HCT116 (cell line): ENCODE measurements around the gene SDK1. TPM values are rescaled to one million over a fixed set of nuclear protein-coding genes. Genes with fewer than 3 reads are reported as not detected.
"Not testable (repeated sequence)": the region's sequence is repeated elsewhere in the genome, so short reads cannot be mapped to it uniquely, and the experiment has no call there.

Experiments
- ATAC-seq: fragments of 200-7000 bp; cut with Tn5 transposase; 2 replicates; pipeline ENCODE4 v1.9.1; 2020; ENCODE audit warnings: mild to moderate bottlenecking, moderate library complexity
- BruUV-seq: library from RNA; stranded (reverse); fragments of 400-500 nt; replicated peaks from 2 replicates; lab custom pipeline; 2021; lab: Mats Ljungman, UMichigan
- CTCF ChIA-PET: fragments of 300-600 bp; sonication (Branson Sonifier 250); formaldehyde crosslinking; loops from one replicate; lab custom pipeline; 2021; ENCODE audit warnings: antibody characterized with exemption; lab: Charles Lee
- POLR2A ChIA-PET: fragments of 300-600, 350-600 bp; sonication (Branson Sonifier 250); formaldehyde crosslinking; loops from one replicate; lab custom pipeline; 2021; ENCODE audit warnings: antibody characterized with exemption; lab: Charles Lee
- RAD21 ChIA-PET, 2 experiments: fragments of 300-600 bp; sonication (Branson Sonifier 250); formaldehyde crosslinking; loops; one replicate each; lab custom pipeline; 2023; ENCODE audit warnings: low total read pairs in 2 of 2; ENCODE audit not compliant: uncharacterized antibody in 2 of 2, unreplicated experiment in 2 of 2, low non-redundant PET in 1 of 2; lab: Charles Lee
- DNase-seq: peaks from one replicate; pipeline ENCODE4 v3.0.0-alpha.2; 2010; ENCODE audit warnings: low read depth, low spot score
- H2AFZ ChIP-seq: fragments of 200-600 bp; shearing (Covaris generic), sonication (generic); 2 replicates; pipeline ENCODE4 v1.6.1; 2017; ENCODE audit warnings: low read depth, mixed run types, mixed read lengths, antibody characterized with exemption, low read length; ENCODE audit not compliant: poor library complexity, severe bottlenecking
- H3K27ac ChIP-seq: 2 replicates; pipeline ENCODE4 v1.5.1; 2012; ENCODE audit warnings: low read depth, low read length
- H3K27me3 ChIP-seq: fragments of 200-600 bp; sonication (generic); 2 replicates; pipeline ENCODE4 v1.6.1; 2016; ENCODE audit warnings: mixed run types, low read length, mixed read lengths; ENCODE audit not compliant: insufficient read depth
- H3K36me3 ChIP-seq, 2 experiments: fragments of 200-500 bp in 1 of 2; fragments of 200-600 bp in 1 of 2; sonication (Bioruptor generic) in 1 of 2; sonication (generic) in 1 of 2; 2 replicates each; pipeline versions ENCODE4 v1.5.1 to v1.6.1; 2014 to 2016; ENCODE audit warnings: low read length in 2 of 2, inconsistent platforms in 1 of 2, mixed read lengths in 1 of 2, mixed run types in 1 of 2; ENCODE audit not compliant: insufficient read depth in 2 of 2, control insufficient read depth in 1 of 2
- H3K4me1 ChIP-seq, 2 experiments: fragments of 200-600 bp in 1 of 2; sonication (generic) in 1 of 2; 2 replicates each; pipeline versions ENCODE4 v1.5.1 to v1.6.1; 2012 to 2017; ENCODE audit warnings: low read length in 2 of 2, inconsistent platforms in 1 of 2, mild to moderate bottlenecking in 1 of 2, mixed read lengths in 1 of 2, mixed run types in 1 of 2, moderate library complexity in 1 of 2; ENCODE audit not compliant: insufficient read depth in 2 of 2, control insufficient read depth in 1 of 2
- H3K4me2 ChIP-seq: fragments of 200-600 bp; sonication (generic); 2 replicates; pipeline ENCODE4 v1.6.1; 2017; ENCODE audit warnings: mixed run types, low read length, mixed read lengths
- H3K4me3 ChIP-seq, 2 experiments: fragments of 200-600 bp in 1 of 2; sonication (generic) in 1 of 2; replicated peaks in 1 of 2; 2 replicates each; pipeline ENCODE4 v1.5.1; 2011 to 2016; ENCODE audit warnings: low read length in 2 of 2, control low read depth in 1 of 2, low read depth in 1 of 2, mild to moderate bottlenecking in 1 of 2, mixed read lengths in 1 of 2, mixed run types in 1 of 2
- H3K79me2 ChIP-seq: fragments of 200-600 bp; sonication (generic); 2 replicates; pipeline ENCODE4 v1.6.1; 2017; ENCODE audit warnings: mild to moderate bottlenecking, mixed run types, low read length, moderate library complexity, mixed read lengths; ENCODE audit not compliant: insufficient read depth
- H3K9ac ChIP-seq: fragments of 200-600 bp; sonication (generic); 2 replicates; pipeline ENCODE4 v1.6.1; 2016; ENCODE audit warnings: low read length, mixed read lengths
- H3K9me2 ChIP-seq: fragments of 200-600 bp; sonication (generic), shearing (Covaris generic); 2 replicates; pipeline ENCODE4 v1.6.1; 2017; ENCODE audit warnings: mixed run types, mild to moderate bottlenecking, moderate library complexity; ENCODE audit not compliant: insufficient read depth
- H3K9me3 ChIP-seq, 2 experiments: fragments of 200-500 bp in 1 of 2; fragments of 200-600 bp in 1 of 2; sonication (Bioruptor generic) in 1 of 2; sonication (generic) in 1 of 2; 2 replicates each; pipeline ENCODE4 v1.6.1; 2014 to 2017; ENCODE audit warnings: low read length in 2 of 2, mixed read lengths in 2 of 2, inconsistent platforms in 1 of 2, low read depth in 1 of 2, mild to moderate bottlenecking in 1 of 2, mixed run types in 1 of 2, moderate library complexity in 1 of 2; ENCODE audit not compliant: control insufficient read depth in 1 of 2, insufficient read depth in 1 of 2
- H4K20me1 ChIP-seq: fragments of 200-600 bp; sonication (generic), shearing (Covaris generic); 2 replicates; pipeline ENCODE4 v1.6.1; 2017; ENCODE audit warnings: mixed run types, mild to moderate bottlenecking, moderate library complexity; ENCODE audit not compliant: insufficient read depth
- CBX3 ChIP-seq: IDR thresholded peaks from 2 replicates; pipeline ENCODE4 v1.6.1; 2012; ENCODE audit warnings: low read depth
- CEBPB ChIP-seq: IDR thresholded peaks from 2 replicates; pipeline ENCODE4 v1.6.1; 2012; ENCODE audit warnings: low read depth
- CTCF ChIP-seq, 3 experiments: fragments of 200-600 bp in 1 of 3; sonication (generic) in 1 of 3; IDR thresholded peaks in 2 of 3; conservative IDR thresholded peaks in 1 of 3; 2 replicates each; pipeline ENCODE4 v1.5.1; 2012 to 2017; ENCODE audit warnings: low read depth in 2 of 3, low read length in 2 of 3, antibody characterized with exemption in 1 of 3, borderline replicate concordance in 1 of 3, control low read depth in 1 of 3, mild to moderate bottlenecking in 1 of 3, mixed read lengths in 1 of 3, mixed run types in 1 of 3, moderate library complexity in 1 of 3; ENCODE audit not compliant: insufficient read depth in 1 of 3
- EGR1 ChIP-seq: IDR thresholded peaks from 2 replicates; pipeline ENCODE4 v1.6.1; 2012; ENCODE audit warnings: low read depth
- ELF1 ChIP-seq: IDR thresholded peaks from 2 replicates; pipeline ENCODE4 v1.6.1; 2012; ENCODE audit warnings: low read depth, borderline replicate concordance
- EZH2 ChIP-seq: fragments of 200-600 bp; sonication (generic); IDR thresholded peaks from 2 replicates; pipeline ENCODE4 v1.6.1; 2017; ENCODE audit warnings: antibody characterized with exemption, mixed run types
- EZH2phosphoT487 ChIP-seq: fragments of 200-600 bp; IDR thresholded peaks from 2 replicates; pipeline ENCODE4 v1.6.1; 2018; ENCODE audit warnings: antibody characterized with exemption, borderline replicate concordance
- JUND ChIP-seq: IDR thresholded peaks from 2 replicates; pipeline ENCODE4 v1.6.1; 2012
- POLR2A ChIP-seq: IDR thresholded peaks from 2 replicates; pipeline ENCODE4 v1.7.0; 2011; ENCODE audit warnings: borderline replicate concordance; ENCODE audit not compliant: insufficient read depth, insufficient read length; ENCODE audit errors: extremely low read depth
- POLR2AphosphoS5 ChIP-seq: IDR thresholded peaks from 2 replicates; pipeline ENCODE4 v1.6.1; 2011; ENCODE audit warnings: mild to moderate bottlenecking, low read depth, low read length, moderate library complexity
- RAD21 ChIP-seq: IDR thresholded peaks from 2 replicates; pipeline ENCODE4 v1.6.1; 2012; ENCODE audit warnings: low read depth, mild to moderate bottlenecking
- SIN3A ChIP-seq: IDR thresholded peaks from 2 replicates; pipeline ENCODE4 v1.6.1; 2012; ENCODE audit warnings: low read depth
- SP1 ChIP-seq: IDR thresholded peaks from 2 replicates; pipeline ENCODE4 v1.6.1; 2012; ENCODE audit warnings: low read depth
- SRF ChIP-seq: IDR thresholded peaks from 2 replicates; pipeline ENCODE4 v1.6.1; 2012; ENCODE audit warnings: low read depth
- ZFX ChIP-seq: fragments of 450-650 bp; IDR thresholded peaks from 2 replicates; pipeline ENCODE4 v1.6.1; 2017
- ZNF274 ChIP-seq: fragments of 200-500 bp; sonication (Bioruptor generic); IDR thresholded peaks from 2 replicates; pipeline ENCODE4 v1.6.1; 2014; ENCODE audit warnings: mild to moderate bottlenecking, low read depth, low read length, inconsistent platforms
- intact Hi-C: fragments of 100-400 bp; cut with micrococcal nuclease; formaldehyde crosslinking; loops from 2 replicates; pipeline ENCODE4 v1.10.0; 2022
- total RNA-seq: library from RNA; stranded (reverse); gene quantifications from one replicate; pipeline ENCODE4 v1.2.1, GENCODE V29; 2021; ENCODE audit not compliant: unreplicated experiment
- TF ChIP-seq, protein P1 (sequence below): IDR thresholded peaks from 2 replicates; pipeline ENCODE4 v1.6.1; 2011; ENCODE audit warnings: mild to moderate bottlenecking, low read length, moderate library complexity; ENCODE audit not compliant: insufficient replicate concordance; ENCODE audit errors: extremely low read depth

The SDK1 gene
- total RNA-seq, 1 experiment from 2014 or later, result 0.05 TPM

DNA sequence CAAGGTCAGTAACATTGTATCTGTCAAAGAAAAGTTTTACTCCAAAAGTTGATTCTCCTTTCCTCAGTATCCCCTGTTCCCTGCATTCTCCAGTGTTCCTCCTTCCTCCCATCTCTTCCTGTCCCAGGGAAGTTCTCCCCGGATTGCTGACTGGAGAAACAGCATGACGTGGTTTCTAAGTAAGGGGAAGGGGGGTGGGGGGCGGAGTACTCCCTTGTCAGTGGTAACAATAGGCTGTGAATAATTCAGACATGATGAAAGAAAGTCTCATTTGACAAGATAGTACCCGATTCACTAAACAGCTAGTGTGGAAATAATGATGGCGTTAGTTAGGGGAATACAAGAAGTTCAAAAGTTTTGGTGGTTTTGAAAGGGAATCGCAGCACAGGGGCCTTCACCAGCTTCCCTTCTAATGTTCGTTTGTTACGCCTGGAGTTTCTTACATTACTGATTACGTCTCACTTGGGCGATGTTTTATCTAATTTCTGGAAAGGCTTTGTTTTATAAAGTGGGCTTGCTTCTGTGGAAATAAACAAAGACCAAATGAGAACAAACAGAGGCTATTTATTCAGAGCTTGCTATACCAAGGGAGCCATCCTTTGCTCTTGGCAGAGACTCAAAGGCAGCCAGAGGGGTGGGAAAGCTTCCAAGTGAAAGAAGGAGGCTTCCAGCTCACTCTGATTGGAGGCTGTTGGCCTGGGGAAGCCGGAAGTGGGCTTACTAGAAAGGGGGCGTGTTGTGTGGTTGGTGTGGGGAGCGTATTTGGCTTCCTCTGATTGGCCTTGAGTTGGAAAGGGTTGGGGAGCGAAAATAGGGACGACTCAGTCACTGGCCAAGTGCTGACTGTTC lies 453.7 kb downstream of the SDK1 start:
- TF ChIP-seq ELF1 (no peak), ZNF274 (no peak), SP1 (no peak), RAD21 (no peak), EZH2 (no peak), EZH2phosphoT487 (no peak), EGR1 (no peak), CEBPB (no peak), JUND (no peak), POLR2A (no peak), ZFX (no peak), SRF (no peak), SIN3A (no peak), CBX3 (no peak), POLR2AphosphoS5 (no peak), CTCF (IDR thresholded peaks at IDR 0.05 in 2 of 3, conservative IDR thresholded peaks at IDR 0.05 in 1 of 3; ENCODE audit: borderline replicate concordance in 1 of 3, insufficient read depth in 1 of 3, low read depth in 2 of 3, low read length in 2 of 3) (no peak)
- TF ChIP-seq, protein P1, sequence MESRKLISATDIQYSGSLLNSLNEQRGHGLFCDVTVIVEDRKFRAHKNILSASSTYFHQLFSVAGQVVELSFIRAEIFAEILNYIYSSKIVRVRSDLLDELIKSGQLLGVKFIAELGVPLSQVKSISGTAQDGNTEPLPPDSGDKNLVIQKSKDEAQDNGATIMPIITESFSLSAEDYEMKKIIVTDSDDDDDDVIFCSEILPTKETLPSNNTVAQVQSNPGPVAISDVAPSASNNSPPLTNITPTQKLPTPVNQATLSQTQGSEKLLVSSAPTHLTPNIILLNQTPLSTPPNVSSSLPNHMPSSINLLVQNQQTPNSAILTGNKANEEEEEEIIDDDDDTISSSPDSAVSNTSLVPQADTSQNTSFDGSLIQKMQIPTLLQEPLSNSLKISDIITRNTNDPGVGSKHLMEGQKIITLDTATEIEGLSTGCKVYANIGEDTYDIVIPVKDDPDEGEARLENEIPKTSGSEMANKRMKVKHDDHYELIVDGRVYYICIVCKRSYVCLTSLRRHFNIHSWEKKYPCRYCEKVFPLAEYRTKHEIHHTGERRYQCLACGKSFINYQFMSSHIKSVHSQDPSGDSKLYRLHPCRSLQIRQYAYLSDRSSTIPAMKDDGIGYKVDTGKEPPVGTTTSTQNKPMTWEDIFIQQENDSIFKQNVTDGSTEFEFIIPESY, result no peak
- no TSS peak for BruUV-seq

GRCh38 chr7:3755778-3756453 lies 454.9 kb downstream of the SDK1 start:
- ATAC-seq, H4K20me1 ChIP-seq, H2AFZ ChIP-seq, CTCF ChIA-PET, H3K4me1 ChIP-seq, H3K9ac ChIP-seq, BruUV-seq, H3K79me2 ChIP-seq, H3K27ac ChIP-seq, POLR2A ChIA-PET, H3K4me3 ChIP-seq, RAD21 ChIA-PET, H3K4me2 ChIP-seq, H3K9me2 ChIP-seq, H3K36me3 ChIP-seq, intact Hi-C loops, H3K9me3 ChIP-seq, DNase-seq: not testable (repeated sequence)
- H3K27me3 ChIP-seq, result peaks cover 22% of the 10 kb centered on the region; the same call in 1 of the 2 replicates

More for the DNA sequence above, 453.7 kb downstream of the SDK1 start:
- H3K27ac ChIP-seq, result no peak overlapping the region
- ATAC-seq, result no peak
- RAD21 ChIA-PET, result no interaction called here
- H3K9me2 ChIP-seq, result no peaks in the 10 kb centered on the region
- no peak for DNase-seq
- no peaks in the 10 kb centered on the region for H3K36me3 ChIP-seq
- no peak overlapping the region for H2AFZ ChIP-seq
- no peak overlapping the region for H3K4me3 ChIP-seq
- peaks cover 22% of the 10 kb centered on the region; the same call in 1 of the 2 replicates for H3K27me3 ChIP-seq
- CTCF ChIA-PET, result no interaction called here
- no peak overlapping the region for H3K9ac ChIP-seq
- H4K20me1 ChIP-seq, result no peaks in the 10 kb centered on the region
- H3K79me2 ChIP-seq, result no peaks in the 10 kb centered on the region
- no peak overlapping the region for H3K4me2 ChIP-seq
- H3K4me1 ChIP-seq, result no peaks in the 10 kb centered on the region
- intact Hi-C loops, result no loop called here
- POLR2A ChIA-PET, result no interaction called here
- no peaks in the 10 kb centered on the region for H3K9me3 ChIP-seq
